ENCODE measurements around the gene USP34.
"Not testable (repeated sequence)": the region's sequence is repeated elsewhere in the genome, so short reads cannot be mapped to it uniquely, and the experiment has no call there.

Gene USP34

DNA sequence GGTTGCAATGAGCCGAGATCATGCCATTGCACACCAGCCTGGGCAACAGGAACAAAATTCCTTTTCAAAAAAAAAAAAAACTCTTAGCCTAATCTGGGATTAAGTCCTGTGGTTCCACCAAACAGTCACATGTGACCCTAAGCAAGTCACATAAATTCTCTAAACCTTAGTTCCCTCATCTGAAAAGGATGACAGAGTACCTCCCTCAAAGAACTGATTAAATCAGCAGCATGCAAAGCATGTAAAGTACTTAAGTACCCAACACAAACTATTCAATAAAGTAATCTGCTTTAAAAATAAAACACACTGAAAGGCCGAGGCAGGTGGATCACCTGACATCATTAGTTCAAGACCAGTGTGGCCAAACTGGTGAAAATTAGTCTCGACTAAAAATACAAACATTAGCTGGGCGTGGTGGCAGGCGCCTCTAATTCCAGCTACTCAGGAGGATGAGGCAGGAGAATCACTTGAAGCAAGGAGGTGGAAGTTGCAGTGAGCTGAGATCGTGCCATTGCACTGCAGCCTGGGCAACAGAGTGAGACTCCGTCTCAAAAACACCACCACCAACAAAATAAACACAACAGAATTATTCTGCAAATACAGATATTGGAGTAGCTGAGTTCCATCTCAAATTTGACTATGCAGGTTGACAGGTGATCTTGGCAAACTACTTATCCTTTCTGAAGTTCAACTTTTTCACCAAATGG is 7.0 kb downstream of the USP34 start:
- DNase-seq (ENCODE audit: low read depth, low spot score), result no peak
- H3K27ac ChIP-seq, result no peak overlapping the region

DNA sequence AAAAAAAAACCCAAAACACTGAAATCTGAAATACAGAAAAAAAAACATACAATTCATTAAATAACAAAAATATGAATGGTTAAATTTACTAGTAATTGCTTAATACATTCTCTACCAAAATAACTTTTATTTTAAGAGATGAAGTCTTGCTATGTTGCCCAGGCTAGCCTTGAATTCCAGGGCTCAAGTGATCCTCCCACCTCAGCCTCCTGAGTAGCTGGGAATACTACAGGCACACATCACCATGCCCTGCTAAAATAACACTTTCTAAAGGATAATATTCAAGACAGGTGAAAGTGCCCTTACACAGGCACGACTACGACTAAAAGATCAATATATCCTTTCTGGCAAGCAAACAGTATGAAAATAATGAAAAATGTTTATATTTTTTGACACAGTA is 9.5 kb downstream of the USP34 start:
- peak overlapping the region; percentile 88 for H3K27ac ChIP-seq
- DNase-seq (ENCODE audit: low read depth, low spot score), result no peak

DNA sequence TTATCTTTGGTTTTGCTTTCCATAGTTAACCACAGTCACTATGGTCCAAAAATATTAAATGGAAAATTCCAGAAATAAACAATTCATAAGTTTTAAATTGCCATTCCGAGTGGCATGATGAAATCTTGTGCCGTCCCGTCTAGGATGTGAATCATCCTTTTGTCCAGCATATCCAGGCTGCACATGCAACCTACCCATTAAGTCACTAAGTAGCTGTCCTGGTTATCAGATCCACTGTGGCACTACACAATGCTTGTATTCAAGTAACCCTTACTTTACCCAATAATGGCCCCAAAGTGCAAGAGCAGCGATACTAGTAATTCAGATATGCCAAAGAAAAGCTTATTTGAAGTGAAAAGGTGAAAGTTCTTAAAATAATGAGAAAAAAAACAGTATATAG is 10.7 kb downstream of the USP34 start:
- peak; percentile 18 for DNase-seq (ENCODE audit: low read depth, low spot score)
- H3K27ac ChIP-seq, result peak overlapping the region; percentile 88

DNA sequence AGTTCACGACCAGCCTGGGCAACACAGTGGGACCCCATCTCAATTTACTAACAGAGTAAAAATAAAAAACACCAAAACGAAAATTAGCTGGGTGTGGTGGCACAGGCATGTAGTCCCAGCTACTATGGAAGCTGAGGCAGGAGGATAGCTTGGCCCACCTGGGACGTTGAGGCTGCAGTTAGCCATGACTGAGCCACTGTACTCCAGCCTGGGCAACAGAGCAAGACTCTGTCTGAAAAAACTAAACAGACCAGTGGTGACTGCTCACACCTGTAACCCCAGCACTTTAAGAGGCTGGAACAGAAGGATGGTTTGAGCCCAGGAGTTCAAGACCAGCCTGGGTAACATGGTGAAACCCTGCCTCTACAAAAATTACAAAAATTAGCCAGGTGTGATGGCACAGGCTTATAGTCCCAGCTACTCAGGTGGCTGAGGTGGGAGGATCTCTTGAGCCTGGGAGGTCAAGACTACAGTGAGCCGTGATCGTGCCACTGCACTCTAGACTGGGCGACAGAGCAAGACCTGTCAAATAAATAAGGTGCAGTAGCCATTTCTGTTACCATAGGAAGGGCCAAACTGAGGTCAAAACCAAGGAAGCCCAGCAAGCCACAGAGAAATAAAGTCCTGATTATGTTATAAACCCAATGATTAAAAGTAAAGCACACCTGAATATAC is 14.0 kb downstream of the USP34 start:
- no peak overlapping the region for H3K27ac ChIP-seq
- DNase-seq (ENCODE audit: low read depth, low spot score), result no peak

DNA sequence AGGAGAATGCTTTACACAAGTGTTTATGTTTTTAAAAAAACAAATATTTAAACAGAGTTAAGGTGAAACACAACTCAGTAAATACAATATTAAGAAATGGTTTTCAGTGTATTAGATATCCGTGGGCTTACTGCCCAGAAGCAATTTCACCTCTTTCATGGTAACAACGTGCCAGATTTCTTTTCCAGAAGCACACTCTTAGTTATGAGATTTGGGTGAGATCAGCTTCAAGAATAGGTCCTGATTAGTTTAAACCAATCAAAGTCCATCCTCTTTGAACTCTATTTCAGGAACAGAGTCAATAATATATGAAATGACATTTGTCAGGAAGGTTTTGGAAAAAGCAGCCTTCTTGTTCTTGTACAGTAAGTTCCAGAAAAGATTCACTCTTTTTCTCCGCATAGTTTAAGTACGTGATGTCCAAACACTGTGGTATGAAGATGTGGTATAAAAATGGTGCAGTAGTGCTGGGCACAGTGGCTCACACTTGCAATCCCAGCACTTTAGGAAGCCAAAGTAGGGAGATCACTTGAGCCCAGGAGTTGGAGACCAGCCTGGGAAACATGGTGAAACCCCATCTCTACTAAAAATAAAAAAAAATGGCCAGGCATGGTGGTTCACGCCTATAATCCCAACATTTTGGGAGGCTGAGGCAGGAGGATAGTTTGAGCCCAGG is 14.7 kb downstream of the USP34 start:
- H3K27ac ChIP-seq, result no peak overlapping the region
- no peak for DNase-seq (ENCODE audit: low read depth, low spot score)

DNA sequence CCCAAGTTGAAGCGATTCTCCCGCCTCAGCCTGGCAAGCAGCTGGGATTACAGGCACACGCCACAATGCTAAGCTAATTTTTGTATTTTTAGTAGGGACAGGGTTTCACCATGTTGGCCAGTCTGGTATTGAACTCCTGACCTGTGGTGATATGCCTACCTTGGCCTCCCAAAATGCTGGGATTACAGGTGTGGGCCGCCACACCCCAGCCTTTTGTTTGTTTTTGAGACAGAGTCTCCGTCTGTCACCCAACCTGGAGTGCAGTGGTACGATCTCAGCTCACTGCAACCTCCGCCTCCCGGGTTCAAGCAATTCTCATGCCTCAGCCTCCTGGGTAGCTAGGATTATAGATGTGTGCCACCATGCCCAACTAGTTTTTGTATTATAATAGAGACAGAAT is 15.9 kb downstream of the USP34 start:
- H3K27ac ChIP-seq; DNase-seq (ENCODE audit: low read depth, low spot score): not testable (repeated sequence)

DNA sequence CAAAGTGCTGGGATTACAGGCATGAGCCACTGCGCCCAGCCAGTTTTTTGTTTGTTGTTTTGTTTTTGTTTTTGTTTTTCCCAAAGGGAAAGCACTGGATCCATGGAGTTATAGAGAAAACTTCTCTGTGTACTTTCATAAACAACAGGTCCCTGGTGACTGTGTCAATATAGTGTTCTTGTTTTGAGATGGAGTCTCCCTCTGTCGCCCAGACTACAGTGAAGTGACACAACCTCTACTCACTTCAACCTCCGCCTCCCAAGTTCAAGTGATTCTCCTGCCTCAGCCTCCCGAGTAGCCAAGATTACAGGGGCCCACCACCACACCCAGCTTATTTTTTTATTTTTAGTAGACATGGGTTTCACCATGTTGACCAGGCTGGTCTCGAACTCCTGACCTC is 16.5 kb downstream of the USP34 start:
- H3K27ac ChIP-seq, result no peak overlapping the region
- DNase-seq (ENCODE audit: low read depth, low spot score), result no peak

DNA sequence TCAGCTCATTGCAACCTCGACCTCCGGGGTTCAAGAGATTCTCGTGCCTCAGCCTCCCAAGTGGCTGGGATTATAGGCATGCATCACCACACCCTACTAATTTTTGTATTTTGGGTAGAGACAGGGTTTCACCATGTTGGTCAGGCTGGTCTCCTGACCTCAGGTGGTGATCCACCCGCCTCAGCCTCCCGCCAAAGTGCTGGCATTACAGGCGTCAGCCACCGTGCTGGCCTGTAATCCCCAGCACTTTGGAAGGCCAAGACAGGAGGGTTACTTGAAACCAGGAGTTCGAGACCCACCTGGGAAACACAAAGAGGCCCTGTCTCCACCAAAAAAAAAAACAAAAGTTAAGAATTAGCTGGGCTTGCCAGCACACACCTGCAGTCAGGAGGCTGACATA is 18.5 kb downstream of the USP34 start:
- no peak overlapping the region for H3K27ac ChIP-seq
- DNase-seq (ENCODE audit: low read depth, low spot score), result no peak

DNA sequence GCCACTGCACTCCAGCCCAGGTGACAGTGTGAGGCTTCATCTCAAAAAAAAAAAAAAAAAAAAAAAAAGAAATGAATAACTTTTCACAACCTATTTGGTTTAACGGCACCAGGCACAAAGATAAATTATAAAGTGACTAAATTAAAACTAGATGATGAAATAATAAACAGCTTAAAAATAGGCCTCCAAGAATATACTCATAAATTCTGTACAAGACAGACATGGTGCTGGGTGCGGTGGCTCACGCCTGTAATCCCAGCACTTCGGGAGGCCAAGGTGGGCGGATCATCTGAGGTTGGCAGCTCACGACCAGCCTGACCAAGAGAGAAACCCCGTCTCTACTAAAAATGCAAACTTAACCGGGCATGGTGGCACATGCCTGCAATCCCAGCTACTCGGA is 19.7 kb downstream of the USP34 start:
- DNase-seq (ENCODE audit: low read depth, low spot score), result no peak

DNA sequence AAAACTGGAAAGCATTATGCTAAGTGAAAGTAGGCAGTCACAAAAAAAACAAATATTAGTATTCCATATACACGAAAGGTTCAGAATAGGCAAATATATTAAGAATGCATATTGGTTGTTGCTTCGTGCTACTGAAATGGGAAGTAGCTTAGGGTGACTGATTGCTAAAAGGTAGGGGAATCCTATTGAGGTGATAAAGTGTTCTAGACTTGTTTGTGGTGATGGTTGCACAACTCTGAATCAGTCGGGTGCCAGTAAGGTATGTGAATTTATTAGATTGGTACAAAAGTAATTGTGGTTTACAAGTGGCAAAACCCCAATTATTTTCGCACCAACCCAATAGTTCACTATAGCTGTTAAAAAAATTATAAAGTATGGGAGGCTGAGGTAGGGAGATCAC is 20.7 kb downstream of the USP34 start:
- H3K27ac ChIP-seq, result no peak overlapping the region
- DNase-seq (ENCODE audit: low read depth, low spot score), result peak; percentile 36

More for the DNA sequence above, 19.7 kb downstream of the USP34 start:
- H3K27ac ChIP-seq, result no peak overlapping the region

DNA sequence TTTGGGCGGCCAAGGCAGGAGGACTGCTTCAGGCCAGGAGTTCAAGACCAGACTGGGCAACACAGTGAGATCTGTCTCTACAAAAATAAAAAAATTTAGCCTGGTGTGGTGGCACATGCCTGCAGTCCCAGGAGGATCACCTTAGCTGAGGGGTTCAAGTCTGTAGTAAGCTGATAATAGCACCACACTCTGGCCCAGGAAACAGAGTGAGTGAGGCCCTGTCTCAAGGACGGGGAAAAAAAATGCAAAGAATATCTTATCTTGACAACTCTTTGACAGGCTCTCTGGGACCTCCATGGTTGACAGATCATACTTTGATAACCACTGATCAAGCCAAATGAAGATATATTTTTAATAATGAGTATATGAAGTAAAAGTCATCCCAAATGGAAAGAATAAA is 22.7 kb downstream of the USP34 start:
- no peak overlapping the region for H3K27ac ChIP-seq
- DNase-seq (ENCODE audit: low read depth, low spot score), result no peak

DNA sequence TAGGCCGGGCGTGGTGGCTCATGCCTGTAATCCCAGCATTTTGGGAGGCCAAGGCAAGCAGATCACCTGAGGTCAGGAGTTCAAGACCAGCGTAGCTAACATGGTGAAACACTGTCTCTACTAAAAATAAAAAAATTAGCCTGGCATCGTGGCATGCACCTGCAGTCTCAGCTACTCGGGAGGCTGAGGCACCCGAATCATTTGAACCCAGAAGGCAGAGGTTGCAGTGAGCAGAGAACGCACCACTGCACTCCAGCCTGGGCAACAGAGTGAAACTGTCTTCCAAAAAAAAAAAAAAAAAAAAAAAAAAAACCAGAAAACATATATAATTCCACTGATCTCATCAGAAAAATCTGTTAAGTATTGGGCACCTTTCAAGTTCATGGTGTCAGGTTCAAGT is 23.9 kb downstream of the USP34 start:
- H3K27ac ChIP-seq; DNase-seq (ENCODE audit: low read depth, low spot score): not testable (repeated sequence)

DNA sequence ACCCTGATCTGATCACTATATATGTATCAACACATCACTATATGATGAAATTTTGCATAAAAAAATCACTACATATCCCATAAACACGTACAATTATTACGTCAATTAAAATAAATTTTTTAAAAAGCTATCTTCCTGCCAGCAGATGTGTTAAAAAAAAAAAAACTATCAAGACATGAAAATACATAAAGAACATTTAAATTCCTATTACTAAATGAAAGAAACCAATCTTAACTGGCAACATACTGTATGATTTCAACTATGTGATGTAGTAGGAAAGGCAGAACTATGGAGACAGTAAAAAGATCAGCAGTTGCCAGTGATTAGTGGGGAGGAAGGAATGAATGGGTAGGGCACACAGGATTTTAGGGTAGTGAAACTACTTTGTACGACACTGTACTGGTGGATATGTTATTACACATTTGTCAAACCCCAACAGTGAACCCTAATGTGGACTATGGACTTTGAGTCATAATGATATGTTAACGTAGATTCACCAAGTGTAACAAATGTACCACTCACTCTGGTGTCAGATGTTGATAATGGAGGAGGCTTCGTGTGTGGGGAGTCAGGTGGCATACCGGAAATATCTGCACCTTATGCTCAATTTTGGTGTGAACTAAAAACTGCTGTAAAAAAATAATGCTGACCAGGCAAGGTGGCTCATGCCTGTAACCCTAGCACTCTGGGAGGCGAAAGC is 27.4 kb downstream of the USP34 start:
- H3K27ac ChIP-seq, result no peak overlapping the region
- DNase-seq (ENCODE audit: low read depth, low spot score), result no peak

DNA sequence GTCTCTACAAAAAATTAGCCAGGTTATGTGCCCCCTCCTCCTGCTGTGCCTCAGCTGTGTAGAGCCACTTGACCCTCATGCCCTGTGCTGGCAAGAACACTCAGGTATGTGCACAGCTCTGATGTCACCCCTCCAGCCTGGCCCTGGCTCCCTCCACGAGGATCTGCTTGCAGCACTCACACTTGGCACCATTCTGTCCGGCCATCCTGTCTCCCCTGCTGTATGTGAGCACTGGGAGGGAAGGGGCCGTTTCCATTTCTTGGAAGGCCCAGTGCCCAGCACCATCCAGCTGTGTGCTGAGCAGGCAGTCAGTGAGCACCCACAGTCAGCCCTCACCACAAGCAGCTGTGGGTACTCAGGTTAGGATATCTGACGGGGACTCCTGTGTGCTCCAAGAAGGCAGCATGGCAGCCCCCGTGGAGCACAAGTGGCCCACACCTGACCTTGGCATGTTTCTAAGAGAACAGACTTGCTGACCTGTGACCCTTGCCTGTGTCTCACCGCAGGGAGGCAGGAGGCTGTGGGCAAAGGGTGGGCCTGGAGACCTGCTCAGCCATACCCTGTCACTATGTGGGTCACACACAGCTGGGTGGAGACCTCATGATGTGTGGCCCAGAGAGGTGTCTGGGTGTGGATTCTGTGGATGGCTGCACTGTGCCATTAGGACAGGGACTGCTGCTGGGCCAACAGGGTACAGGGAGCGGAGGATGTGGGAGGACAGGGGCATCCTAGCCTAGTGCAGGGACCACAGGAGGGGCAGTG is 31.5 kb downstream of the USP34 start:
- H3K27ac ChIP-seq, result no peak overlapping the region
- no peak for DNase-seq (ENCODE audit: low read depth, low spot score)

DNA sequence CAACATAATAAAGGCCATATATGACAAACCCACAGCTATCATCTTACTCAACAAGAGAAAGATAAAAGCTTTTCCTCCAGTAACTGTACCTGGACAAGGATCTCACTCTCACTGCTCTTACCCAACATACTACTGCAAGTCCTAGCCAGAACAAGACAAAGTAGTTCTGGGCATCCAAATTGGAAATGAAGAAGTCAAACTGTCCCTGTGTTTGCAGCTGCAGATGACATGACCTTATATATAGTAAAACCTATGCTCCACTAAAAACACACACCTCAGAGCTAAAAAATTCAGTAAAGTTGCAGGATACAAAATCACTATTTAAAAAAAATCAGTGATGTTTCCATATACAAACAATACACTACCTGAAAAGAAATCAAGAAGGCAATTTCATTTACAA is 32.2 kb downstream of the USP34 start:
- H3K27ac ChIP-seq, result no peak overlapping the region
- no peak for DNase-seq (ENCODE audit: low read depth, low spot score)

DNA sequence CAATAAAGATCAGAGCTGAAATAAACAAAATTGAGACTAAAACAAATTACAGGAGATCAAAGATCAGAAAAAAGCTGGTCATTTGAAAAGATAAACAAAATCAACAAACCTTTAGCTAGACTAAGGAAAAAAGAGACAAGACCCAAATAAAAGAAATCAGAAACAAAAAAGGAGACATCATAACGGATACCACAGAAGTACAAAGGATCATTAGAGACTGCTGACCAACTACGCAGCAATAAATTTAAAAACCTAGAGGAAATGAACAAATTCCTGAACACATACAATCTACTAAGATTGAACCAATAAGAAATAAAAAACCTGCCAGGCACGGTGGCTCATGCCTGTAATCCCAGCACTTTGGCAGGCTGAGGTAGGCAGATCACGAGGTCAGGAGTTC is 33.7 kb downstream of the USP34 start:
- DNase-seq (ENCODE audit: low read depth, low spot score), result no peak
- no peak overlapping the region for H3K27ac ChIP-seq

DNA sequence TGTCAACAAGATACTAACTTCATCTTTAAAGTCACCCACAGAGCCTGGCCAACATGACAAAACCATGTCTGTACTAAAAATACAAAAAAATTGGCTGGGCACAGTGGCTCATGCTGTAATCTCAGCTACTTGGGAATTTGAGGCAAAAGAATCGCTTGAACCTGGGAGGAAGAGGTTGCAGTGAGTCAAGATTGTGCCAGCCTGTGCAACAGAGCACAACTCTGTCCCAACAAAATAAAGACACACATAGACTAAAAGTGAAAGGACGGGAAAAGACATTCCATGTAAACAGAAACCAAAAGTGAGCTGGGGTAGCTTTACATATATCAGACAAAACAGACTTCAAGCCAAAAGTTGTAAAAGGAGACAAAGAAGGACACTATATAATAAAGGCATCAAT is 34.8 kb downstream of the USP34 start:
- no peak for DNase-seq (ENCODE audit: low read depth, low spot score)
- no peak overlapping the region for H3K27ac ChIP-seq

DNA sequence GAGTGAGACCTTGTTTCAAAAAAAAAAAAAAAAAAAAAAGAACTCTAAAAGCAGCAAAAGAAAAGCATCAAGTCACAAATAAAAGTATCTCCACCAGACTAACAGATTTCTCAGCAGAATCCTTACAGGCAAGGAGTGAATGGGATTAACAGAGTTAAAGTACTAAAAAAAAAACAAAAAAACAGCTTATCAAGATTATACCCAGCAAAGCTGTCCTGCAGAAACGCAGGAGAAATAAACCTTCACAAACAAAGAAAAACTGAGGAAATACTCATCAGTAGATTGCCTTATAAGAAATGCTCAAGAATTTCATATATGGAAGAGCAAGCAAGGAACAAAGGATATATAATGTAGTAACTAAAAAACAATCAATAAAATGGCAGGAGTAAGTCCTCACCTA is 35.6 kb downstream of the USP34 start:
- no peak overlapping the region for H3K27ac ChIP-seq
- DNase-seq (ENCODE audit: low read depth, low spot score), result no peak

DNA sequence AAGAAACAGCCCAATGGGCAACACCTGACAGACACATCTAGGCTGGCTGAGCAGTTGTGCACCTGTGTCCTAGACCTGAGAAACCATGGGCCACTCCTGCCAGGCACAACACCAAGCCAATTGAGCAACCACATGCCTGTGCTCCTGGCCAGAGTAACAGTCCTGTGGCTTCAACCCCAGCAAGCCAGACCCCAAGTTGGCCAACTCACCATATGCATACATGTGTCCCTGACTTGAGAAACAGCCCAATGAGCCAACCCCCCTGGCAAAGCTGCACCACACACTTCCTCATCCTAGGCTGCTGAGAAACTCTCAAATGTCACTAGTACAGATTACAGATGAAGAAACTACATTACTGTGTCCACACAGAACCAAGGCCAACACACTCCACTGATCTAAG is 36.6 kb downstream of the USP34 start:
- no peak overlapping the region for H3K27ac ChIP-seq
- DNase-seq (ENCODE audit: low read depth, low spot score), result no peak

DNA sequence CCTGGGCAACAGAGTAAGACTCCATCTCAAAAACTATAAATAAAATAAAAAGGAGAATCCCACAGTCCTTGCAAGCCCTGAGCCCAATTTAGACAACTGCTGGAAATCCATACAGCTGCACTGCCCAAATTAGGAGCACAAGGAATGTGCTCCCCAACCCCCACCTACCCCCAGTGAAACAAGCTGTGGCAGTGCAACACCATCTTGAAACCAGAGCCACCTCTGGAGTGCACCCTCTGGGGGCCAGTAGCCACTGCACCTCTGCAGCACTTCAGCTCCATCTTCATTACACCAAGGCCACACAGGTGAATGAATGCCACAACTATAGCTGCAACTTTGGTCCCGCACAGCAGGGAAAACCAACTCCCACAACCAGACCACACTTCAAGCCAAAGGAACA is 37.3 kb downstream of the USP34 start:
- DNase-seq (ENCODE audit: low read depth, low spot score), result no peak
- H3K27ac ChIP-seq, result no peak overlapping the region

All from epithelial cell of prostate (primary cell).